Stimulated activated CD8-positive, alpha-beta memory T cell treated with anti-CD3 and anti-CD28 coated beads, Interleukin-4, amount 100 ng/mL, for 48 hours (primary cell): Measurements from ENCODE around the gene C1orf56.

ENCODE experiments used
- DNase-seq: peaks from one replicate; pipeline ENCODE4 v3.0.0-alpha.2; 2020

The C1orf56 gene, protein sequence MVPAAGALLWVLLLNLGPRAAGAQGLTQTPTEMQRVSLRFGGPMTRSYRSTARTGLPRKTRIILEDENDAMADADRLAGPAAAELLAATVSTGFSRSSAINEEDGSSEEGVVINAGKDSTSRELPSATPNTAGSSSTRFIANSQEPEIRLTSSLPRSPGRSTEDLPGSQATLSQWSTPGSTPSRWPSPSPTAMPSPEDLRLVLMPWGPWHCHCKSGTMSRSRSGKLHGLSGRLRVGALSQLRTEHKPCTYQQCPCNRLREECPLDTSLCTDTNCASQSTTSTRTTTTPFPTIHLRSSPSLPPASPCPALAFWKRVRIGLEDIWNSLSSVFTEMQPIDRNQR

DNA sequence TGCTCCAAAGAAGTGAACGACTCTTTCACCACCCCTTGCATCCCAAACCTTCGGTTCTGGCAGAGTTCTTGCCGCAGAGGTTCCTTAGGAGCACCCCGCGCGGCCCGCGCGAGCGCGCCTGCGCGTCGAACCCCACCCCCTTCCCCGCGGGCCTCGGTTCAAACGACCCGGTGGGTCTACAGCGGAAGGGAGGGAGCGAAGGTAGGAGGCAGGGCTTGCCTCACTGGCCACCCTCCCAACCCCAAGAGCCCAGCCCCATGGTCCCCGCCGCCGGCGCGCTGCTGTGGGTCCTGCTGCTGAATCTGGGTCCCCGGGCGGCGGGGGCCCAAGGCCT is at the start of gene C1orf56:
C1orf56 (plus strand) TSS at position 161 of the 334 bp plus-strand sequence; CDS start at position 258, 97 bp downstream.
- DNase-seq, result peak; percentile 77

DNA sequence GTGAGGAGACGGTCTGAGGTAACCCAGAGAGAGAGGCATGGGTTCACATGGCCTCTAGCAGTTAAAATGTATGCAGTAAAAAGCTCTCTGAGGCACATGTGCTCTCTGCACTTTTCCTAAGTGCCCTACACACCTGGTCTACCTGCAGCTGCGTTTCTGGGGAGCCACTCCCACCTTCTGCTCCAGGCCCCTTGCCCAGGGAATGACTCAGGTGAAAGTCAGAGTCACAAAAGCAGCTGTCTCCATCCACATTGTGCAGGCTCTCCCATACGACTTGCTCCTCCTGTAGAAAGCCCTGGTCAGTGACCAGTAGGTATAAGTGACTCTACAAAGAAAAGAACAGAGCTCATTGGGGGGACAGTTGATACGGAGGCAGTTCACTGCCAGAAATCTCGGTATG is 49.6 kb upstream of the C1orf56 start:
- no peak for DNase-seq

DNA sequence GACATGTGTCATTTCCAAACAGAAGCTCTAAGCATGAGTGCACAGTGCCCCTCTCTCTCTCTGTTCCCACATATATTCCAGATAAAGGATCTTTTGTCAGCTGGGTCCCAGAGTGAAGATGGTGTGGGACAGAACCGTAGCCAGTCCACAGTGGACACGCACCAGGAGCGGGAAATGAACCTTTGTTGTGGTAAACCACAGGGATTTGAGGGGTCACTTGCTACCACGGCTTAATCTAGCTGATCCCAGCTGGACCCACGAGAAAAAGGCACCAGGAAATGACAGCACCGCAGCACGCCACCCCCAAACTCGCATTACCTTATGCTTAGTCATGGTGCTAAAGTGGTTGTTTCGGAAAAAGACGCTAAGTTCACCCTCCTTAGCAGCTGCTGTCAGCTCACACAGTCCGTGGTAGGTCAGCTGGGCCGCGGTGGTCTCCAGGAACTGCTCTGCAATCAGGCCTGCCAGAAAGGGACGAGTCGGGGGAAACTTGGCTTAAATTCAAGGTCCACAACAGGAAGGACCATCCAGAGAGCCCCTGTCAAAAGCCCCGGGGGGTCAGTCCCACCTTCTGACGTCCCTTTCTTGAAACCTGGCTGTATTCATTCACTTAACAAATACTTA is 48.4 kb upstream of the C1orf56 start:
- DNase-seq, result peak; percentile 49

DNA sequence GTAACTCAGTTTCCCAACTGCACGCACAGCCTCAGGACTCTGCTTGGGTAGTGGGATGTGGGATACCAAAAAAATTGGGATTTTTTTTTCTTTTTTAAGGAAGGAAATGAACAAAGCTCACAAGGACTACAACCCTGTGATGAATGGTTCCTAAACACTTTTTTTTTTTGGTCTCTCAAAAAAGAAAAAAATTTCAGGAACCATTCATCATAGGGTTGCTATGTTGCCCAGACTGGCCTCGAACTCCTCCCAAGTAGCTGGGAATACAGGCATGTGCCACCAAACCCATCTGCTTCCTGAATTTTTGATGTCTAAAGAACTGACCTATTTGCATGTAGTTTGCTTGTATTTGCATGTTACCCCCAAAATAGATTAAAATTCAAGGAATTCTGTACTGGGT is 47.6 kb upstream of the C1orf56 start:
- DNase-seq, result no peak

DNA sequence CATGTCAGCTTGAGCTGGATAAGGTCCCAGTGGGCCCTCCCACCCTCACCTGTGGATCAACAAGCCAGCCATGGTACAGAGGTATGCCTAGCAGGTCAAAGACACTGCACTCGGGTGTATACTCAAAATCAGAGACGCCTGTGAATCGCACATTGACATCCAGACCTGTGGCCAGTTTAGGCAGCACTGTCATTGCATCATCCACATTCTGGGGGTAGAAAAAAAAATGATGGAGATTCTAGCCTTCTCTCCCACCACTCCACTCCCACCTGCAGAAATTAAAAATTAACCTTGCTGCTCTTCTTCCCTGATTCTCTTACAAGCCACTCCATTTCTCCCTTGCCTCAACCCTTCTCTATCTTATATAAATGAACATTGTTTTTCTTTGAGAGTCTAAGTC is 47.1 kb upstream of the C1orf56 start:
- DNase-seq, result no peak

DNA sequence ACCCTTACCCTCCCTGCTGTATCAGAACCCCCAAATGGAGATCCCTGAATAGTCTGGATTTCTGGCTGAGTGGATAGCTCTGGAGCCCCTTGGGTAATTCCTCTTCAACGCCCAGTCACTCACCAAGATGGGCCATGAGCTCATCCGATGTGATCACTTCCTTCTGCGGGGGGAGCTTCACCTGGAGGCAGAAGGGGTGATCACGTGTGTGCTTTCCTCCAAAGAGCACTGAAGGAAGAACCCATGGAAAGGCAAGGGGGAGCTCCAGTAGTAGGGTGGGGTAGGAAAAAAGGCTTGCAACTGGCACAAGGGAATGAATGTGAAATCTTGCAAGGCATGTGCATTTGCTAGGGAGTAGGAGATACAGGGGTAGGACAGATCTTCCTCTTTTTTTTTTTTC is 45.9 kb upstream of the C1orf56 start:
- DNase-seq, result no peak

DNA sequence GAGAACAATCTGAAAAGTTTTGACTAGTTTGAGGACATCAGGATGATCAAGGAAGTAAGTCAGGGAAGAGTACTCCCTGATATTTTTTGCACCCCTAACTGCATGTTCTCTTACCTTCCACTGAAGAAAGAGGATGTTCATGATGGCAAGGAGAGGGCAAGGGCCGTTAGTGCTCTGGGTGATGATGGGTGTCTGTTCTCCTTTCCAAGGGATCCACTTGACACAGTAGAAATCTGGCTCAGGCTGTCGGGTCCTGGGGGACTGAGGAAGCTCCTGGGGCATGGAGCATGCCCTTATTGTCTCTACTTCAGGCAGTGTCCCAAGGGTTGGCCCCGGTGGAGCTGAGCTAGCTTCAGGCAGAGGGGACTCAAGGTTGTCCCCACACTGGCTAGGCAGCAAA is 45.5 kb upstream of the C1orf56 start:
- DNase-seq, result no peak

DNA sequence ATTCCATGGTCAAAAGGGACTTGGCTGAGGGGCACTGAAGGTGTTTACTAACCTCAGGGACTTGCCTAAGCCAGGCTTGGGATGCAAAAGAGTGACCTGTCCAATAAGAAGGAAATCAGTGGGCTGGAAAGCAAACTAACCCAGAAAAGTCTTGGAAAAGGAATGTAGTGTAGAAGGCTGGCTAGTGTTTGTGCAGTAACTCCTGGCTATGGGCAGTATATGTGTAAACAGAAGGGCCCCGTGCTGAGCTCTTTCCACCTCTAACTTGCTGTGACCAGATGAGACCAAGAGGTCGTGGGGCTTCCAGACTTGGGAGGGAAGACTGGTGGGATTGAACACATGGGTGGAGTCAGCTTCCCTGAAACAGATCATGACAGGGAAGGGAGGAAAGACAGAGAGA is 44.9 kb upstream of the C1orf56 start:
- no peak for DNase-seq

DNA sequence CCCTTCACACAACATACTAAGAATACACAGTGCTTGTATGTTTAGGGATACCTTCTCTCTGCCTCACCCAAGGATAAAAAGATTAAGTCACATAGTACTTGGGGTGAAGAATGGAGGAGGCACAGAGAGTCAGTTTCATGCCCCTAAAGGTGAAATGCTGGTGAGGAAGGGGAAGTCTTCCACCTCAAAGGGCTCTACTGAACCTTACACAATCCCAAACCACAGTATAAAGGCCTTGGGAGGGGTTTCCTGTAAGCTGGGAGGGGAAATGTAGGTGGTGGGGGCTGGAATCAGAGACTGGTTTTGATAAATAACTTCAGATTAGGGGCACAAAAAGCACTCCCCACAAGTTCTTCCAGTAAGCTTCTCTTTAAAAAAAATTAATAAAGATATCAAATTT is 44.4 kb upstream of the C1orf56 start:
- no peak for DNase-seq

DNA sequence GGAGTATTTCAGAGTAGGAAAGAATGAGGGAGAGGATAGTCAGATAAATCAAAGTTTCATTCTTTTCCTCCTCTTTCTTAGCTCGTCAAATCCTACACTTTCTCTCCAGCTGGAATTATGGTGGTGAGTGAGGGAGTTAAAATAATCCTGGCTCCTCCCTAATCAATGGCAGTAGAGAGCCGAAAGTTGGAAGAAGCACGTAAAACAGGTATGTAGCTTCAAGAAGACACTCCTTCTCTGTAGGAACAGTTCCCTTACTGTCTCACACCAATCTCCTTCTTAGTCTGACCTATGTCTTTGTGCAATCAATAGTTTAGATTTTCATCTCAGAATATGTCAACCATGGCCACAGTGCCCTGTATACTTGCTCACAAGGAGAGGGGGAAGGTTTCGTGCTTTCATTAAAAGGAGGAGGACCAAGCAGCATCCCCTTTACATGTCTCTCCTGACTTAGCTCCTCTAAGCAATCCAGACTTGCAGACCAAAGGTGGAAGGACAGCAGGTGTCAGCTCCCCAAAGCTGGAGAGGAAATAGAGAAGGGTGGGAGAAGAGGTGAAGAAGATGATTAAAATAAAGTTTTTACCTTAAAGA is 41.7 kb upstream of the C1orf56 start:
- no peak for DNase-seq

DNA sequence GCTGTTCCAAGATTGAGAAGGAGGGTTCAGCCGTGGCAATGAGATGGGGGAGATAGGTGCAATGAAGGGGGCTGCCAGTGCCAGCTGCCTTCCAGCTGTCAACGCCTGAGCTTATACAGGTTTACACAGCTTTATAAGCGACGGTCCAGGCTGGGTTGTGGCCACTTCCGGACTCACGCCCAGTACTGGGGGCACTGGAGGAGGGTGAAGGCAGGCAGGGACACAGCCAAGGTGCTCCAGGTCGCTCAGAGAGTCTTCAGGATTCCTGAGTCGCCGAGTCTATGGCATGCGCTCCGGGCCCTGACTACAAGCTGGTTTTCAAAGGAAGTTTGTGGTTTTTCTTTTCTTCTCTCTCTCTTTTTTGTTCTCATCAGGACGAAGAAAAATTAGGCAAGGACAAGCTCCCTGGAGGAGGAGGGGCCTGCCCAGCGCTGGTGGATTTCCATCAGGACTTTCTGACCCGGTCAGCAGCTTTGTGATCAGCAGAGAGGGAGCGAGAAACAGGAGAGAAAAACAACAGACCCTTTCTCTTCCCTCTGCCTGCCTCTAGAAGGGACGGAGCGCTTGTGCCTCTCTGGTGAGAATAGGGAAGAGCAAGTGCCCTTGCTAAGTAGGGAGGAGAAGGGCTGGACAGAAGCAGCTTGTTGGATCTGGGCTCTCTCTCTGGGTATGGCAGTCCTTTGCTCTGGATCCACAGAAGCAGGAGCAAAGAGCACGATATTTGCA is 41.1 kb upstream of the C1orf56 start, which contains the start of gene MINDY1:
MINDY1 (minus strand) TSS at position 576 of the 726 bp plus-strand sequence. CDS start 4,285 bp downstream, outside the sequence.
- DNase-seq, result peak; percentile 56

DNA sequence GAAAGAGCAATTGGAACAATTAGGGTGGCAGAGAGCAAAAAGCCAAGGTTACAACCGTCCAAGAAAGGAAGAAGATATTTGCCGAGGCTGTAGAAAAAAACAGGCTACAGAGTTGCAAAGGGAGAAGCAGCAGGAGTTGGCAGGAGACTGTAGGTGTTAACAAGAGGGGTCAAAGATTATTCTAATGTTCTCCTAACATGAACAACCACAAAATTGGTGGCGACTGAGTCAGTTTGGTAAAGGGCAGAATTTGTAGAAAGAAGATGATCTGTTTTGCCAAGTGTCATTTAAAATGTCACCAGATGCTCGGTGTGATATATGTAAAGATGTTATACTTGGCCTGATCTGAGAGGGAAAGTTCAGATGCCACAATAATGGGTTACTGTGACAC is 39.7 kb upstream of the C1orf56 start:
- DNase-seq, result no peak

DNA sequence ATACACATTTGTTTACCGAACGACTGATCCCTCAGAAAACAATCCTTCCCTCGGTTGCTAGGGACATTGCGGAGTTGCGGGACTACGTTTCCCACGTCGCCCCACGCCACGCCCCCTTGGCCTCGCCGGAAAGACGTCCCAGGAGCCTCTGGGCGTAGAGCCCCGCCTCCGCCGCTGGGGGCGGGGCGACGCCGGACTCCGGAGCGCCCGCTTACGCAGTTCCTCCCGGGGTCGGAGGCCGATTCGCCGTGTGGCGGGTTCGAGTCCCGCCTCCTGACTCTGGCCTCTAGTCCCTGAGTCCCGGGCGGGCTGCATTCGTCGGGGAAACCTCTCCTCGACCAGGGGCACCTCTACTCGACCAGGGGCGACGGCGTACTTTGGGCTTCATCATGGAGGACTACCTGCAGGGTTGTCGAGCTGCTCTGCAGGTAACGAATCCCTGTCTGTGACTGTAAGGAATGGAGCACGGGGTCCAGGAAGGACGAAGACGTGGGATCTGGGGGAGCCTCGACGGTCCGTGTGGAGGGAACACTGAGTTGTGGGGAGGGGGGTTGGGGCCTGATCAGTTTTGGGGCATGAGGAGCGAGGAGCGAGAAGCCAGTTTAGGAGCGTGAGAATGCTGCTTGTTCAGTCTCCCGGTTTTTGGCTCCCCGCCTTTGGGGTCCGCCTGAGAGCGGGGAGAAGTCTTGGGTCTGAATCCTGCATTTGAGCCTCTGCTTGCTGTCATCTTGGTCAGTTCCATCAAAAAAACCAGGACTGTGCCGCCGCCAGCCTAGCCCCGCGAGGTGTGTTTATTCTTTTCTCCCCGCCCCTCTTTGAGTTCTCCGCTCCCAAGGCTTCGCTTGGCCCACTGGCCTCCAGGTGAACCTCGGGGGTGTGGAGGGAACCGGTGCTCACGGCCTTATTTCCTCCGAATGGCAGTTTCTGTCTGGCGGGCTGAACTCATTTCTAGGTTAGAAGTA is 39.0 kb upstream of the C1orf56 start, which contains the start of gene PRUNE1:
PRUNE1 (plus strand) TSS at position 206 of the 962 bp plus-strand sequence; CDS start at position 390, 184 bp downstream.
- peak; percentile 98 for DNase-seq

DNA sequence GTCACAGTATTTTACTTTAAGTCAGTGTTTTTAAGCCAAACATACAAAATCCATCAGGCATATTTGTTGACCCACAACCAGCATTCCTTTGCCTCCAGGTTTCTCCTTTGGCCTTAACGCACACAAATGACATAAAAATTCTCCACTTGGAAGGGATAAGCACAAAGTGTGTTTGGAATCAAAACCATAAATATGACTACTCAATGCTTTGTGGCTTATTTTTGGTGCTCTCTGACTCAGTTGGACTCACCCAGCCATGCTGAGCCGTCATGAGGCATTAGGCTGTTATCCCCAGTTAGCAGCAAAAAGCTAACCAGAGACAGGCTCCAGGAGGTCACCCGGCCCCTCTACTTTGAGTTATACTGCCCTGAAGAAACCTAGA is 38.4 kb upstream of the C1orf56 start:
- no peak for DNase-seq

DNA sequence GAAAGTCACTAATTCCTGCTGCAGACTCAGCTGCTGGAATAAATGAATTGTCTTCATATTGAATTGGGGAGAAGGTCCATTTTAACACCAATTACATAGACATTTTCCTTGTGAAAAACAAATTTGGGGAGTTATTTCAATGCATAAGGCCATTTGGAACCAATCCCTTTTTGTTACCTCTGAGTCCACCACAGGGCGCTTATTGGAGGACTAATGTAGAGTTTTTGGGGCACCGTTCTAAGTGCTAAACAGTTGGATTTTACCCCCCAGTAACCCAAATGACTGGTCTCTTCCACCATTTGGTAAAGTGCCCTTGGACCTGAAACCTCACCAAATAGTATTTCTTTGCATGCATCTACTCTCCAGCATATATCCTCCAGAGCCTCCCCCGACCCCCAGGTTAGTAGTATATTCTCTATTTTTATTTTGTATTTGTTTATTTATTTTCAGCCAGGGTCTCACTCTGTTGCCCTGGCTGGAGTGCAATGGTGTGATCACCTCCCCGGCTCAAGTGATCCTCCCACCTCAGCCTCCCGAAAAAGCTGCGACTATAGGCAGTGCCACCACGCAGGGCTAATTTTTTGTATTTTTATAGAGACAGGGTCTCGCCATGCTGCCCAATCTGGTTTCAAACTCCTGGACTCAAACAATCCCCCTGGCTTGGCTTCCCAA is 37.7 kb upstream of the C1orf56 start:
- no peak for DNase-seq

DNA sequence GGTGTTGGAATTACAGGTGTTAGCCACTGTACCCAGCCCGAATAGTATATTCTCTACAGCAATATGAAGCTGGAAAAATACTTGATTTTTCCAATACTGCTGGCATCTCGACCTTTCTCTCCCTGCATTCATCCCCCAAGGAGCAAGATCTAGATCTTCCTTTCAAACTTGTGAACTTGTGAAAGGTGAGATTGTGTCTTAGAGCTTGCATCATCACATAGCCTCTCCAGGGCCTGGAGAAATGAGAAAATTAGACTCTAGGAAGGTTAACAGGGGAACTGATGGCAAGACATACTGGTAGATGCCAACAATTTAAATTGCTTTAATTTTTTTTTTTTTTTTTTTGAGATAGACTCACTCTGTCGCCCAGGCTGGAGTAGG is 37.2 kb upstream of the C1orf56 start:
- no peak for DNase-seq

DNA sequence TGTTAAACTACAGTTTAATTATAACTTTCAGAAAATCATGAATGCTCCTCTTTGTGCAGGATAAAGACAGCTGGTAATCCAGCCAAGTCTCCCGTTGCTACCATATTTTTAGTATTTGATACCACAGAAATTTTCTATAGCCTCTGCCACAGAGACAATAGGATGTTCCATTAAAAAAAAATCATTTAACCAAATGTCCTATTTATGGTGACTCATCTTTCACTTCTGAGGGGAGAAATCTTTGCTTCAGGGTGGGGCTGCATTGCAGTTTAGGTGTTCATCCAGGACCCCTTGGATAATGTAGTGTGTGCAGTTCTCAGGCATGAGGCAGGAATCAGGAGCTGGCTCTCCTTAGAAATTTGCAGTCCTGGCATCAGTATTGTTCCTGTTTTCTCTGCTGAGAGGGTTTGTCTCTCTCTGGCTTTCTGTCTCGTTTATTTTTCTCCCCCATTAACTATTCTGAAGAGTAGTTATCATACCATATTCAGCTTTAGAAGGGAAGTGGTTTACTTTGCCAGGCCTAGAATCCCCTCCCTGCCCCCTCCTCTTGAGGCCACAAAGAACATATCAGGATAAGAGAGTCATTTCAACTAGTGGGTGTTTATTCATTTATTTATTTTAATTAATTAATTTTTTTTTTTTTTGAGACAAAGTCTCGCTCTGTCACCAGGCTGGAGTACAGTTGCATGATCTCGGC is 36.2 kb upstream of the C1orf56 start:
- DNase-seq, result no peak

DNA sequence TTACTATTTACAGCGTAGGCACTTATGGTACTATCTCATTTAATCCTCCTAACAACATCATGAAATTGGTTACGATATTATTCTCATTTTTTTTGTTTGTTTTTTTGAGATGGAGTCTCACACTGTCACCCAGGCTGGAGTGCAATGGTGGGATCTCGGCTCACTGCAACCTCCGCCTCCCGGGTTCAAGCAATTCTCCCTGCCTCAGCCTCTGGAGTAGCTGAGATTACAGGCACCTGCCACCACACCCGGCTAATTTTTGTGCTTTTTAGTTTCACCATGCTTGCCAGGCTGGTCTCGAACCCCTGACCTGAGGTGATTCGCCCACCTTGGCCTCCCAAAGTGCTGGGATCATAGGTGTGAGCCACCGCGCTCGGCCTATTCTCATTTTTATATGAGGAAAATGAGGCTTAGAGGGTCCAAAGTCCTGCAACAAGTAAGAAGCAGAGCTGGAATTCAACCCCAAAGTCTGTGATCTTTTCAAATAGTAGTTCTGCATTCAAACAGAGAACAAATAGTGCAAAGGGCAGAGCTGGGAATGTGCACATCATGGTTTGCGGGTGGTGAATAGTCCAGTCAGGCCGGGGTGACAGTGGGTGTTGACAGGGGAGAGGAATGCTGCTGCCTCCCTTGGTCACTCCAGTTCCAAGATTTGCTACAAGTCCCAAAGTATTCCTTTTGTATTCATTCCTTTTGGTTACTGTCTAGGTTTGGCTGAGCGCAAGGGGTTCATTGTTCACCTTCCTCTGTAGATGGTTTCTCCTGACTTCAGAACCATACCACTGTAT is 34.7 kb upstream of the C1orf56 start:
- no peak for DNase-seq

DNA sequence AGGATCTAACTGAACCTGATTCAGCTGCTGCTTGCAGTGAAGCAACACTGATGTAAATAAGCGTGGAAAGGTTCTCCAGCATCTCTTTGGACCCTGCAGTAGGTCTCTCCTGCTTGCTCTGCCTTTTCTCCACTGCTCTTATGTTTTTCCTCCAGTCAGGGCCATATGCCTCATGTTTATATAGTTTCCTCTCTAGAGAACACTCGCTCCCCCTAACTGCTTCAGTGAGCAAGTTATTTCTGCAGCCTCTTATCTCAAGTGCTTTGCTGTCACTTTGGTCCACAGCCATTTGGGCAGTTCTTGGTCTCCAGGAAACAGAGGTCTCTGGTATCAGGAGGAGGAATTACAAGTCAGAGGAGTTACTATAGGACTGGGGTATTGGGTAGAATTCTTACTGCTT is 34.0 kb upstream of the C1orf56 start:
- DNase-seq, result no peak

DNA sequence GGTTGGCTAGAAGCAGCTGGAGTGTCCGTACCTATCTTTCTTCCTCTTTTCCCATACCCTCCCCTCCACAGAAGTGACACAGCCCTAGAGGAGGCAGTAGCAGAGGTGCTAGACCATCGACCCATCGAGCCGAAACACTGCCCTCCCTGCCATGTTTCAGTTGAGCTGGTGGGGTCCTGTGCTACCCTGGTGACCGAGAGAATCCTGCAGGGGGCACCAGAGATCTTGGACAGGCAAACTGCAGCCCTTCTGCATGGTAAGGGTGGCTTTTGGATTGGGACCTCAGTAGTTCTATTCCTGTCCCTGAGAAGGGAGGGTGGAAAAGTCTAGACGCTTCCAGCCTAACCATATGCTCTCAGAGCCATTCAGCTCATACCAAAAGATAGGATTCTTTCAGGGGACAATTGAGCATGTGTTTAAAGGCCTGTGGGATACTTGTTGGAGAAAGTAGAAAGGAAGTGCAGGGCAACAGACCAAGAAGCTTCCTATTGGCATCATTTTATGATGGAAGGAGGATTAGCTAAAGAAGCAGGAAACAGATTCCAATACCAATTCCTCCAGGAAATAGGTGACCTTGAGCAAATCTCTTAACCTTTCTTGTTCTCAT is 22.9 kb upstream of the C1orf56 start:
- DNase-seq, result peak; percentile 91
